A673 (cell line): ENCODE data around the gene SMAD4. TPM values are rescaled to one million over a fixed set of nuclear protein-coding genes. Genes with fewer than 3 reads are reported as not detected.

Source experiments
- BruUV-seq: library from RNA; stranded (reverse); fragments of 400-500 nt; replicated peaks from 2 replicates; lab custom pipeline; 2021; lab: Mats Ljungman, UMichigan
- CTCF ChIA-PET: fragments of 300-600 bp; sonication (Branson Sonifier 250); formaldehyde crosslinking; loops from one replicate; lab custom pipeline; 2022; ENCODE audit warnings: antibody characterized with exemption; lab: Charles Lee
- POLR2A ChIA-PET: fragments of 300-600 bp; sonication (Branson Sonifier 250); formaldehyde crosslinking; loops from one replicate; lab custom pipeline; 2022; ENCODE audit warnings: antibody characterized with exemption; ENCODE audit not compliant: low non-redundant PET; lab: Charles Lee
- DNase-seq: peaks from one replicate; pipeline ENCODE4 v3.0.0-alpha.2; 2015; ENCODE audit warnings: low spot score
- H3K27ac ChIP-seq: fragments of 200-600 bp; sonication (generic); 2 replicates; pipeline ENCODE4 v1.5.1; 2016; ENCODE audit warnings: mixed run types, low read depth, mild to moderate bottlenecking, mixed read lengths, antibody characterized with exemption, low read length; ENCODE audit not compliant: poor library complexity, severe bottlenecking
- H3K27me3 ChIP-seq: fragments of 200-600 bp; sonication (generic); replicated peaks from 2 replicates; pipeline ENCODE4 v1.6.1; 2017; ENCODE audit warnings: mixed run types, low read depth, mild to moderate bottlenecking, mixed read lengths, antibody characterized with exemption, low read length; ENCODE audit not compliant: insufficient read depth, poor library complexity
- H3K36me3 ChIP-seq: fragments of 200-600 bp; sonication (generic); 2 replicates; pipeline ENCODE4 v1.6.1; 2016; ENCODE audit warnings: mixed run types, mild to moderate bottlenecking, mixed read lengths, antibody characterized with exemption, low read length; ENCODE audit not compliant: insufficient read depth, poor library complexity, severe bottlenecking
- H3K4me1 ChIP-seq: fragments of 200-600 bp; sonication (generic); 2 replicates; pipeline ENCODE4 v1.6.1; 2017; ENCODE audit warnings: mixed run types, mild to moderate bottlenecking, mixed read lengths, antibody characterized with exemption, low read length; ENCODE audit not compliant: insufficient read depth, poor library complexity, severe bottlenecking
- H3K4me3 ChIP-seq: fragments of 200-600 bp; sonication (generic); 2 replicates; pipeline ENCODE4 v1.5.1; 2016; ENCODE audit warnings: low read depth, mixed run types, mild to moderate bottlenecking, mixed read lengths, low read length; ENCODE audit not compliant: poor library complexity, severe bottlenecking
- H3K9me3 ChIP-seq: fragments of 200-600 bp; sonication (generic); 2 replicates; pipeline ENCODE4 v1.6.1; 2016; ENCODE audit warnings: mixed run types, low read depth, mild to moderate bottlenecking, mixed read lengths, antibody characterized with exemption, low read length; ENCODE audit not compliant: poor library complexity, severe bottlenecking
- CTCF ChIP-seq: fragments of 300-800, 200-600 bp; sonication (generic); conservative IDR thresholded peaks from 2 replicates; pipeline ENCODE4 v1.5.1; 2017; ENCODE audit warnings: low read depth, mild to moderate bottlenecking, antibody characterized with exemption, low read length, moderate library complexity, mixed read lengths
- EZH2 ChIP-seq: fragments of 200-600 bp; sonication (generic); IDR thresholded peaks from 2 replicates; pipeline ENCODE4 v1.6.1; 2017; ENCODE audit warnings: borderline replicate concordance, low read depth, mild to moderate bottlenecking, mixed read lengths, antibody characterized with exemption, low read length; ENCODE audit not compliant: poor library complexity, severe bottlenecking
- intact Hi-C: fragments of 100-400 bp; cut with micrococcal nuclease; formaldehyde crosslinking; loops from one replicate; pipeline ENCODE4 v1.10.0; 2022; ENCODE audit not compliant: unreplicated experiment
- total RNA-seq: library from RNA; stranded (reverse); gene quantifications from 2 replicates; pipeline ENCODE4 v1.2.3, GENCODE V29; 2021

SMAD4 gene
- total RNA-seq, 1 experiment from 2014 or later: 120 TPM

- POLR2A ChIA-PET: no interaction called here
- TF ChIP-seq EZH2 (no peak), CTCF (no peak)
- Histone ChIP-seq H3K9me3 (no peaks in the 10 kb centered on the region), H3K4me3 (no peak overlapping the region), H3K27me3 (no peaks in the 10 kb centered on the region), H3K36me3 (no peaks in the 10 kb centered on the region), H3K4me1 (peaks cover 3% of the 10 kb centered on the region), H3K27ac (no peak overlapping the region)
- DNase-seq: peak; percentile 70
- intact Hi-C loops: no loop called here
- CTCF ChIA-PET: no interaction called here
- no TSS peak for BruUV-seq
These were observed 98.5 kb downstream of the SMAD4 start for GRCh38 chr18:51128533-51128932.

DNA sequence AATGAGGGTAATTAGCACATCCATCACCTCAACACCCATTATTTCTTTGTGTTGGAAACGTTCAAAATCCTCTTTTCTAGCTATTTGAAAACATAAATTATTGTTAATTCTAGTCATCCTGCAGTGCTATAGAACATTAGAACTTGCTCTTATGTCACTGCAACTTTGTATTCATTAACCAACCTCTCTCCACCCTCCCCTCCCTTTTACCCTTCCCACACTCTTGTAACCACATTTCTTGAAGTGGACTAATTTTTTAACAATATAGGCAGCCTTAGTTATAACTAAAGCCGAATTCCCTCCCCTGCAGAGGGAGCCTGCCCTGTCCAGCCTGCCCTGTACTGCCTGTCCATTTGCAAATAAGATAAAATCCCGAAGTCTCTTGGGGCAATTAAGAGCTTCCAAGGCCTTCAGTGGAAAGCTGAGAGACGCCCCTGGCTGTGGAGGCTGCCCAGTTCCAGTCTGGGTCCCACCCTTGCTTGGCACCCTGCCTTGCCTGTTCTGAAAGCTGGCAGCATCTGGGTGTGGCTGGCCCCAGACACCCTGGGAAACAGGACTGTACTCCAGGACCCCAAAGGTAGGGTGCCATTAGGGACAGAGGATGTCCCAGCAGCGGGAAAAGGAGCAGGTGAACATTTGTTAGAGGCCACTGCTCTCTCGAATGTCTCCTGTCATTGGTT lies 102.4 kb downstream of the SMAD4 start:
- ChIA-PET POLR2A (no interaction called here), CTCF (no interaction called here)
- Histone ChIP-seq H3K9me3 (no peaks in the 10 kb centered on the region), H3K27me3 (no peaks in the 10 kb centered on the region), H3K4me3 (no peak overlapping the region), H3K4me1 (peaks cover 10% of the 10 kb centered on the region), H3K36me3 (no peaks in the 10 kb centered on the region), H3K27ac (no peak overlapping the region)
- intact Hi-C loops: no loop called here
- BruUV-seq: no TSS peak
- DNase-seq: no peak
- TF ChIP-seq EZH2 (no peak), CTCF (no peak)

DNA sequence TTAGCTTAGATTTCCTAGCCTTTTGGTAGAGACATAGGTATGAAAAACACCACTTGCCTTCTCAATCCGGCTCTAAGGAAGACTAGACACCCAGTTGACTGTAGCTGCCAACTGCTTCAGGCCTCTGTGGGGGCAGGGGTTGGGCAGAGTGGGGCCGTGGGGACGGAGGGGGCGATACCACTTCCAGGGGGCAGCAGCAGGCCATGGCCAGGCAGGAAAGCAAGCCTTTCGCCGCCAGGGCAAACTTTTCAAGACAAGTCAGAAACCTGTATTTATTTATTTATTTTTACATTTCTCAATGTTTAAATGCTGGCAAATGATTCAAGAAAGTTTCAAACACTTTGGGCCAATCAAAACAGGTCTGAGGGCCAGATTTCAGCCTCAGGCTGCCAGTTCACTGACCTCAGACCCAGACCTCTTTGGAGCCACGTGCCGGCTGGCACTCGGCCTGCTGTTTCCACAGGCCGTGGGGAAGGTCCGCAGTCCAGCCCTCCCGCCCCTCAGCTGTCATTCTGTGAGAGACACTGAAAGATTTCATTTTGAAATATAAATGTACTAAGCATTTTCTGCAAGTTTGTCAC lies 103.7 kb downstream of the SMAD4 start:
- DNase-seq: no peak
- Histone ChIP-seq H3K4me1 (peaks cover 14% of the 10 kb centered on the region), H3K36me3 (no peaks in the 10 kb centered on the region), H3K4me3 (no peak overlapping the region), H3K9me3 (no peaks in the 10 kb centered on the region), H3K27ac (no peak overlapping the region), H3K27me3 (no peaks in the 10 kb centered on the region)
- TF ChIP-seq EZH2: no peak
- no peak for TF ChIP-seq CTCF
- intact Hi-C loops: no loop called here
- ChIA-PET CTCF (no interaction called here), POLR2A (no interaction called here)
- no TSS peak for BruUV-seq

Other genes starting within 250 kb of the SMAD4 start
- 0.28 and 0.32 TPM in 2 replicates for gene MRO, start 210.2 kb upstream of the SMAD4 start, total RNA-seq
- gene ME2, start 151.1 kb upstream of the SMAD4 start, total RNA-seq: 55.3 and 60.0 TPM in 2 replicates
- 8.7 and 9.9 TPM in 2 replicates for gene ELAC1, start 62.2 kb upstream of the SMAD4 start, total RNA-seq
- 55.9 and 60.2 TPM in 2 replicates for gene MEX3C, start 167.5 kb downstream of the SMAD4 start, total RNA-seq